NCI-H510A treated with DMSO at 0.1 percent for 48 hours (cell line): ENCODE results near the gene GPR139.

Experiments
- DNase-seq: peaks from one replicate; lab custom pipeline; 2025; lab: John Stamatoyannopoulos, UW

GPR139 gene

DNA sequence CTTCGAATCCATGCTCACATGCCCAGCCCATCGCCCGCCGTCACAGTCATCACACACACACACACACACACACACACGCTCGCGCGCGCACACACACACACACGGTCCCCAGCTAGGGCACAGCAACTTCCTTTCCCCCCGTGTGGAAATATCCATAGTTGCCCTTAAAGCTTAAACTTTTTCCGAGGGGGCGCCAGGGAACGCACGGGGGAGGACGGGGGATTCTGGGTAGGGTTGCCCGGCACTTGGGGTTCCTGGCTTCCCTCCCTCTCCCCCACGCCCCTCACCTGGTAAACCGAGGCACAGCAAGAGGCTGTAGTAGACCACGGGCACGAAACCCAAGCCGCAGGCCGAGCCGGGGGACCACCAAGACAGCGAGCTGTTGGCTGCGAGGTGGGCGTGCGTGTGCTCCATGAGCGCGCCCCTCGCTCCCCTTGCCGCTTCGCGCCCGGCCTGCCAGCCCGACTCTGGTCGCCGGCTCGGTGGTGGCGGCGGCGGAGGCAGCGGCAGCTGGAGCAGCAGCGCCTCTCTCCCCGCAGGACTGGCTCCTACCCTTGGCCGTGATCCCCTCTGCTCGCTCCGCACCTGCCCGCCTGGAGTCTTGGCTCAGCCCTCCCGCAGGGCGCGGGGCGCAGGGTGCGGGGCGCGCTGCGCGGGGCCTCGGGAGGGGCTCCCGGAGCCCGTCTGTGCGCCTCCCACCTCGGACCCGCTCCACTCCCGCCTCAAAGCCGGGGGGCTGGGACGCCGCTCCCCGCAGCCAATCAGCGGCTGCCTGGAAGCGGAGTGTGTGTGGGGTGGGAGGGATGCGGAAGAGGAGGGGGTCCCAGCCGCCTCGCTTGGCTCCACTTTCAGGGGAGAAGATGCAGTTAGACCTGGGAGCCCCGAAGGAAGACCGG, at the start of gene GPR139:
Gene GPR139 (minus strand): TSS at position 688 of the 896 bp plus-strand sequence. CDS start 274 bp downstream, at position 414.
- peak; percentile 45 for DNase-seq

DNA sequence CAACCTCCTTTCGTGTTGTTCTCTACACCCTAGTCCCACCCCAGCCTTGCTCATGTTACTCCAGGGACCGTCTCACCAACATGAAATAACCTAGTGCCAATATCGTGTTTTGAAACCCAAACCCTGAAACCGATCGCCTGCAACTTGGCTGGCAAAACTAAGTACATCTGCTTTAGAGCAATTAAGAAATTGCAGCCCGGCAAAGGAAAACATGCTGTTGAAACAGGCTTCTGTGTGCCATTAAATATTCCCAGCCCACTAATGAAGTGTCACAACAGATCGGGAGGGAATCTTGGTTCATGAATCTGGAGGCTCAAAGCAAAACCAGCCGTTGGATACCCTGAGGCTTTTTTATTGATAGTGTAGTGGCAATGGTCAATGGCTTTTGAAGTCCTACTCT, 48.3 kb upstream of the GPR139 start:
- DNase-seq: no peak

DNA sequence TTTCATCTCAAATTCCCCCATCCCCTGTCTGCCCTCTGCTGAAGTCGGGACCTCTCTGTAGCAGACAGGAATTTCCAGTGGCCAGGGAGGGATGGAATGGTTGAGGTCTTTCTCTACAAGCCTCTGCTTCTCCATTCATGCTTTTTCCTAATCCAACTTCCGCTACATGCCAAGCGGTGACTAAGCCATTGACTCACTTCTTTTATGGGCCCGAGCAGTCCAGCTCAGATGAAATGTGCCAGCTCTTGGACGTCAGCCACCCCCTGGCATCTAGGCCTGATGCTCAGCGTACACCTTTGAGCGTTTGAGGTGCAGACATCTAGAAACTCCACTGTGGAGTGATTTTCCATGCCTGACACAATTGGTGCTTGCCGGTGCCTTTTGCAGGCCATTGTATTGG, 40.7 kb upstream of the GPR139 start:
- no peak for DNase-seq

DNA sequence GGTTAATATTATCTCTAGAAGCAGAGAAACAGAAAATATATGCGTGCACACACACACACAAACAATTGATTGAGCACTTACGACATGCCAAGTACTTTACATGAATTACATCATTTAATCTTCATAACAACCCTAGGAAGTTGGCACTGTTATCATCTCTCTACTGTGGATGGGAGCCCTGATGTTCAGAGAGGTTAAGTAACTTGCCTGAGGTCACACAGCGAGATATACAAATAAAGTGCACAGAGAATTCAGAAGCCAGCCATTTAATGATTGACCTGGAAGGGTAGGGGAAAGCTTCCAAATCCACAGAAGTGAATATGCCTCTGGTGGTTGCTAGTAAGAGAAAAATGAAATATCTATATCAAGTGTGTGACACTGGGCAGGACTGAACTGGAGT, 37.5 kb upstream of the GPR139 start:
- no peak for DNase-seq

DNA sequence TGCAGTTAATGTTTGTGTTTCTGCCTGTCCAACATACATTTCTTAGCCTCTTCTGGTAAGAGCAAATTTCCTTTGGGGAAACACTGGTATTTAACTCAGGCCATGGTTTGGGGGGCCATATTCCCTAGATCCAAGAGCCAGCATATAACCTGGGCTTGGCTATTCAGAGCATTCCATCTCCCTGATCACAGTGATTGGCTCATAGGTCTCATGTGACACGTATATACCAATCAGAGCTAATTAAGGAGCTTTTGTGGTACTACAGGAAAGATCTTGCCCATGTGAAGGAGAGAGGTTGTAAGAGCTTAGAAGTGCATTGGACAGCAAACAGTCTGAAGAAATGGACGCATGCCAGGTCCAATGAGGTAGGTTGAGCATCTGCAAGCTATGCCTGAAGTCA, 33.4 kb upstream of the GPR139 start:
- DNase-seq: no peak

DNA sequence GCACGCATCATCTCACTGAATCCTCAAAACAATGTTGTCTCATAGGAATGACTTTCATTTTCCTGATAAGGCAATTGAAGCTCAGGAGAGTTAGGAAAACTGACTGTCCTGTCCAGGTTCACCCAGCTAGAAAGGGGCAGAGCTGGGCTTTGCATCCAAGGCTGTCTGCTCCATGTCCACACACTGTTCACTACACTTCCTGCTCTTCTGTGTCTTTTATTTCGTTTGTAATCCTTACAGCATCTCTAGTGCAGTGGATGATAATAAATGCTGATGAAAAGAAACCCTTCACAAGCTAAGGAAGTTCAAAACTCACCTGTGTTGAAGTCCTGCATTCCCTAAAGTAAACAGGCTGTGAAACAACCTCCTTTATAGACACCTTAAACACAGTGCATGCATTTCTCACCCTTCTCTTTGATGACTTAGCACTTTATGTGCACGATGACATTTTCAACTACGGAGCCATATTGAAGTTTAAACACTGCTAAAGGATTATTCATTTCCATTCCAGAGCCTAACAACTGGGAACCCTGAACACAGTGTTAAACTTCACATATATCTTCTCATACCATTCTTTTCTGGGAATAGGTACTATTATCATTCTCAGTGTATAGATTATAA, 31.0 kb upstream of the GPR139 start:
- DNase-seq: no peak

DNA sequence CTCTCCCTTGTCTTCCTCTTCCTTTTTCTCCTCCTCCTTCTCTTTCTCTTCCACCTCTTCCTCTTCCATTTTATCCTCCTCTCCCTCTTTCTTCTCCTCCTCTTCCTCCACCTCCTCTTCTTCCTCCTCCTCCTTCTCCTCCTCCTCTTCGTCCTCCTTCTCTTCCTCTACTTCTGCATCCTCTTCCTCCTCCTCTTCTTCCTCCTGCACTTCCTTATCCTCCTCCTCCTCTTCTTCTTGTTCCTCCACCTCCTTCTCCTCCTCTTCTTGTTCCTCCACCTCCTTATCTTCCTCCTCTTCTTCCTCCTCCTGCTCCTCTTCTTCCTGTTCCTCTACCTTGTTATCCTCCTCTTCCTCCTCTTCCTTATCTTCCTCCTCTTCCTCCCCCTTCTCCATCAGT, 28.8 kb upstream of the GPR139 start:
- no peak for DNase-seq

DNA sequence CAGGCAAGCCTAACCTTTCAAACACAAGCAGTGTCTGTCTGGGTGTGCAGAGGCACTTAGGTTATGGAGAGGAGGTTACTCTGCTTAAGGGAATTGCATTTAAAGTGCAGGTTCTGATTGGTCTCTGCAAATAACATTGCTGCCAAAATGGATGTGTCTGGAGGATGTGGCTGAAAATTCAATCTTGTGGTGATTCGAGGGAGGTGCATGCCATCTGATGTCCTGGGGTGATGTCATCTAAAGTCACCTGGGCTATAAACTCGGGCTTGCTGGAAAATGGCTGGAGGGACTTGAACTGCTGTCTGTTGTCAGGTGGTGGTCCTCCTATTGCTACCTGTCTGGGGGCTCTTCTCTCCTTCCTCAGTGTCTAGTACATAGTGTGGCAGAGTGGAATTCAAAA, 28.3 kb upstream of the GPR139 start:
- no peak for DNase-seq

DNA sequence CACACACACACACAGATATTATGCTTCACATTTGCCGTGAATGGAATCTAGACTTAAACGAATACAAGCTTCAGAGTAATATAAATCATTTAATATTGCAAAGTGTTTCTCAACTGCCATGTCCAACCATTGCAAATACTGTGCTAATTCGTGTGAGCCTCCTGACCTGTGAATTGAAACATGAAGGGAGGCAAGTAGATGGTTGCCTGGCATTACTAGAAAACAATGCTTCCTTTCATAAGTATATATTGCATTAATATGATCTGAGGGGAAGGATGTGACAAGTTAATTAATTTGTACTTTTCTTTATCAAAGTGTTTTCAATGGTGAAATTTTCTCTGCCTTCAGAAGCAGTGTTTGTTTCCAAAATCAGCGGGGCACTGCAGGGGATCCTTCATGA, 25.7 kb upstream of the GPR139 start:
- DNase-seq: no peak

DNA sequence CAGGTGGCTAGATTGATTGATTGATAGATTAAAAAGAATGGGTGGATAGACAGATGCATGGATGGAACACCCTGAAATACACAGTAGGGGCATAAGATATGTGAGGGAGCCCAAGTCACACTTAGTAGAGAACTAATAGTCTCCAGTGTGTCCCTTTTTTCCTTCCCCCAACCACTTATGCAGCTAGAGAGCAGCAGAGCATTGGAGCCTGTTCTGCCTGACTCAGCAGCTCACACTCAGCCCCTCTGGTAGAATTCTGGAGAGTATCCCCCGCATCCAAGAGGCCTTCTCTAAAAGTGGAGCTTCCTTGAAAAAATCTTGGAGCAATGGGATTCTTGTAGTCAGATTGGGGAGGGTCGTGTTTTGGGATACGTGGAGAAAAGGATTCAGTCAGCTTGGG, 20.5 kb upstream of the GPR139 start:
- no peak for DNase-seq

DNA sequence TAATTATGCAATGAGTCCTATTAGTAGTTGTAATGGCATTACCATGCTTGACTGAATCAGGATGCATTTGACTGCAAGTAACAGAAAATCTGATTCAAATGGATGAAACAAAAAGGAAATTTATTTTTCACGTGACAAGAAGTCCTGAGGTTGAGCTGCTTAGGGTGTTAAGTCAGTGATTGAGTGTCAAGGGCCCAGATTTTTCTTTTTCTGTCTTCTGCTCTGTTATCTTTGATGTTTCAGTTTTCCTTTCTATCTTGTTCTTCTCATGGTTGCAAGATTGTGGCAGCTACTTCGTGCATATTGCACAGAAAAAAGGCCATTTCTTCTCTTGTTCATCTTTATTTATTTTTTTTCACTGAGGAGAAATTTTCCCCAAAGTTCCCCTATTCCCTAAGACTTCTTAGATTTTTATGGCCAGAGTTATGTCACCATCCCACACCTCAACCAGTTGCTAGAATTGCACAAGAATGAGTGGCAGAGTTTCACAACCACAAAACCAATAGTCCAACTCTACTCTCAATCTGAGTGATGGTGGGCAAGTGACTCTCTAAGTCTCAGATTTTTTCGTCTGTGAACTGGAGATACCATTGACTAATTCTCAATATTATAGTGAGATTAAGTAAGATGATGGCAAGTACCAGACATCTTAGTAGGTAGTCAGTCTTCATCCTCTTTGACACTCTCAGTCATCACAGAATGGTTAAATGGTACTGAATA, 15.7 kb upstream of the GPR139 start:
- DNase-seq: no peak

DNA sequence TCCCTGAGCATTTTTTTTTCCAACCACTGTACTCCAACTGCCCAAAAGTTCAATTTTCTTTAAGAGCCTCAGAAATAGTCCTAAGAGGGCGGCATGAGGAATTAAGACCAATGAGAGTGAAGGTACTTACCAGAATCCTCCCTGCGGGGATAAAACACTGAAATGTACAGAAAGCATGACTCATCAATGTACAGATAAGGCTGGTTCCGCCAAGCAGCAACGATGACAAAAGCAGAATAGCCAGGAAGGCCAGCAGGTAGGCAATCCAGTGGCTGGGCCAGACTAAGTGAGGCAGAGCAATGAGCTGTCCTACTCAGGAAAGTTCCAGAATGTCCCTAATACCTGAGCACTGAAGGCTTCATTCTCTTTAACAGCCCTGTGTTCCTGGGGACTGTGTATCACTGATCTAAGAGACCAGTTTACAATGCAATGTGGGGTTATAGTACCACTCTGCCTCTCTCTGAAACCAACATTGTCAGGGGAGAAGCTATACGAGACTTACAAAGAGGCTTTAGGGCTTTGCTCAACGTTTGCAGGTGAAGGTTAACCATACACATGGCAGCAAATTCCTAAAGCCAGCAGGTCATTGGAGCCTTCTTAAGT, 11.0 kb upstream of the GPR139 start:
- DNase-seq: no peak

DNA sequence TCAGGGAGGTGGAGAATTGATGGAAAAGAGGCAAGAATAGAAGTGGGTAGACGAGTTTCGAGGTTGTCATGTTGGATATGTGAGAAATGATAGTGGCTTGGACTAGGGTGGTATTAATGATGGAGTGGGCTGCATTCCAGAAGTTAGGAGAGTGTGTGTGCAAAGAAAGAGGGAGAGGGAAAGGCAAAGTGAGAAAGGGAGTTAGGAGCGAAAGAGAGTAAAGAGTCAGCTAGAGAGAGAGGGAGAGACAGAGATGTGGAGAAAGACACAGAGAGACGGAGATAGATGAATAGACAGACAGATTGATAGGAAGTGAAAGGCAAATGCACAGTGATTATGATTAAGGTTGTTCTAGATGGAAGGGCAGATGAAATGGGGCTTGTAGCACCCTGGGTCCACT, 5.4 kb upstream of the GPR139 start:
- DNase-seq: no peak

DNA sequence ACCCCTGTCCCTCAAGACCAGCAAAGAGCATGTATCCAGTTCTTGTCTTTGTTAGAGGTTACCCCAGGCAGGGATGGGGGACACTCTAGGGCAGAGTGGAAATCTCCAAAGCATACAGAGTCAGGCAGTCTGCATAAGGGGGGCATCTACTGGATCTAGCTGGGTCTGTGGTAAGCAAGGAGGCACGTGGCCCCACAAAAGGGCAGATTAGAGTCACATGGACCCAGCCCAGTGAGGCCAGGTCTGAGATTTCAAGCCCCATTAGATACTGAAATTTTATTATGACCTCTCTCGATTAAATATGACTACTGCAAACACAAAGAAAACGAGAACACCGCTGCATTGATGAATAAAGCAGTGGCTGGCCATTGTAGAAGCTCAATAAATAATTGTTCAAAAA, 1.6 kb upstream of the GPR139 start:
- DNase-seq: no peak

DNA sequence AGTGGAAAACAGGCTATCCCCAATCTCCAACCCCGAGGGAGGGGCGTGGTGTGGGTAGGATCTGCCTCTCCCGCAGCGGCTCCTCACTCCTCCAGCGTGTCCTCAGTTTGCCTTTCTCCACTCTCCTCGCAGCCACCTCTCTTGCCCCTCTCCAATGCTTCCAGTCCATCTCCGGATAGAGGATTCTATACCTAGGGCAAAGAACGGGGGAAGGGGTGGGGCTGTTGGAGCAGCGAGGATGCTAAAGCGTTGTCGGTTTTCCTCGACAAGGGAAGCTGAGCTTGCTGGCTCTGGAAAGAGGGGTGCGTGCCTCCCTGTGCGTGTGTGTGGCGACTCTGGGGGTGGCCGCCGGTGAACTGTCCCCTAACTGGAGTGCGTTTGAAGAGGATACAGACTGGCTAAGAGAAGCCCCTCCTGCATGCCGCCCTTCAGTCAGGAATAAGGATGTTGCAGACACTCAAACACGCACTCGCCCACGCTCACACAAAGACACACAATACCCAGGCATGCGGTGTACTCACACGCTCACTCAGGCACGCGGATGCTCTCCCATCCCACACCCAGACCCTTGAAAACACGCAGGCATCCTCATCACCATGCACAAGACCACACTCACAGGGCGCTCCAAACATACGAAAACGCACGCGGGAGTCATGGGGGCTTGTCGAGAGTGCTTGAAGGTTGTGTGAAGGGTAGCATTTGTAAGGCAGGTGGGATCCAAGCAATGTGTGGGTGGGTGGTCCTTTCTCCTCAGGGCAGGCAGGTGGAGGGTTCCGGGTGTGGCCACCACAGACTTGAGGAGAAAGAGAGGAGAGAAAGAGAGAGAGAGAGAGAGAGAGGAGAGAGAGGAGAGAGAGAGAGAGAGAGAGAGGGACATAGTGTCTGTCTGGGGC, 655 bp upstream of the GPR139 start:
- no peak for DNase-seq

DNA sequence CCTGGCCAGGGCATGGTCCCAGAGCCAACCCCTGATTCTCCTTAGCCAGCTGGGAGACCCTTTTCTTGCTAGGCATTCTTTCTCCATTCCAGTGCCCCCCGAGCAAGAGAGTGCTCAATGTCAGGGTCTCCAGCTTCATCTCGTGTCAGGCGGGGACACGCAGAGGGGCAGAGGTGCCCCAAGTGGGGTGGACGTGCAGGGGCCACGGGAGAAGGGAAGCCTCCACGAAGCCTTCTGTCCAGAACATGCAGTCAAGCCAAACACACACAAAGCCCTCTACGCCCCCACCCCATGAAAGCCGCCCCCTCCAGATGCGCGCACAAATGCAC, 852 bp downstream of the GPR139 start:
- no peak for DNase-seq

DNA sequence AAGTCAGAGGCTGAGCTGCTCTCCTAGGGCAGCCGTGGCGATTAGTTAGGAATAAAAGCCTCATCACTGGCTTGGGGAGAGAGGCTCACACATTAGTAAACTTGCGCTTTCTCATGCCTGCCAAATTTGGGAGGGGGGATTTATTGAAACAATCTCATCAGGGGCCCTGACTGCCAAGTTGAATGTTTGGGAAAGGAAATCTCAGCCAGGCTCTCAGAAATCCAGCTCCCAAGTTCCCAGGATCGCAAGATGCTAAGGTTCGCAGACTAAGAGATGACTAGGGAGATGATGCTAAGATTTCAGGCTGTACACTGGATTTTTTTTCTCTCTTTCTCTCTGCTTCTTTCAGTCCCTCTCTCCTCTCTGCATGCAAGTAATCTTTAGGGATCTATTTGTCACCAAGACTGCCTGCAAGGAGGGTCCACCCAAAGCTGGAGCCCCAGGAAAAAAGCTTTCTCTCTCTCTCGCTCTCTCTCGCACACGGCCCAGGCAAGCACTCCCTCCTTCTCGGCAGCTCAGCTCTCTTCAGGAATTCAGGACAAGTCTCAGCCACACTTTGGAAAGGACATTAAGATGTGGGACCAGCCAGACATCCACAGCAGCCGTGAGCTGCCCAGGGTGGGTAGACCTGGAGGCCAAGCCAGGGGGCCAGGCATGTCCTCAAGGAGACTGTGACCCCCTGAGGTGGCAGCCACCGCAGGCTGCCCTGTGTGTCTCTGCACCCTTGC, 1.4 kb downstream of the GPR139 start:
- no peak for DNase-seq

DNA sequence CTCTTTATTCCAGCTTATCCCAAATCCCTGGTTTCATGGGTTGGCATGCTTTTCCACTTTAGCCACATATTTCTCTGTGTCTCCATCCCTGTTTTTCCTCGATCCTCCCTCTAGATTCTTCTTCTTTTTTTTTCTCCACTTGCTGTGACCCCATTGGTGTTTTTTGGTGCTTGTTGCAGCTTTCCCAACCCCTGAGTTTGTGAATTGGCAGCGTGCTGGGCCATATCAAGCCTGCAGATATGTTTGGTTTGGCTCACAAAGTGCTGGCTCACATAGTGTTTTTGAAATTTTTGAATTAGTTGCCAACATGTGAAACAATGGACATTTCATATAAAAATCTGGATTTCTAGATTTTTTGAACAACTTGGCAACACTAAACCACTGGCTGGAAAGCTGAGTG, 8.8 kb downstream of the GPR139 start:
- no peak for DNase-seq

DNA sequence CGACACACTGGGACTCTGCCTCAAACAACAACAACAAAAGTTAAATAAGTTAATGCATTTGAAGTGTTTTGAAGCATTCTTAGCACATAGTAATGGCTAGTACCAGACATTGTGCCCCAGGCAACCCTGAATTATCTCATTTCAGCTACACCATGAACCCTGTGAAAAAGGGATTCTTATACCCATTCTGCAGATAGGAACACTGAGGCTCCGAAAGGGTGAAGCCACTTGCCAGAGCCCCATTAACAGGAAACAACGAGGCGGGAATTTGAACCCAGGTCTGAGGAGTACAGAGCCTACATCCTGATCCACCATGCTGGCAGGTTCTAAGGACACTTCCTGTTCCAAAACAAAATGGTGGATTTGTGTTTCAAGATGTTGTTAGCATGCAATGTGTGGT, 9.2 kb downstream of the GPR139 start:
- no peak for DNase-seq

DNA sequence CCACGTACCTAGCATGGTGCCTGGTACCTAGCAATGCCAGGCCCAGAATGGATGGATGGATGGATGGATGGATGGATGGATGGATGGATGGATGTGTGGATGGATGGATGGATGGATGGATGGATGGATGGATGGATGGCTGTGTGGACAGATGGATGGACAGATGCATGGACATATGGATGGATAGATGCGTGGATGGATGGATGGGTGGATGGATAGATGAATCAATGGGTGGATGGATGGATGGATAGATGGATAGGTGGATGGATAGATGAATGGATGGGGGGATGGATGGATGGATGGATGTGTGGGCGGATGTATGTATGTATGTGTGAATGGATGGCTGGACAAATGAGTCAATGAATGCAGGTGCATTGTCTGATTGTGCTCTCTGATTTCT, 12.6 kb downstream of the GPR139 start:
- DNase-seq: no peak

DNA sequence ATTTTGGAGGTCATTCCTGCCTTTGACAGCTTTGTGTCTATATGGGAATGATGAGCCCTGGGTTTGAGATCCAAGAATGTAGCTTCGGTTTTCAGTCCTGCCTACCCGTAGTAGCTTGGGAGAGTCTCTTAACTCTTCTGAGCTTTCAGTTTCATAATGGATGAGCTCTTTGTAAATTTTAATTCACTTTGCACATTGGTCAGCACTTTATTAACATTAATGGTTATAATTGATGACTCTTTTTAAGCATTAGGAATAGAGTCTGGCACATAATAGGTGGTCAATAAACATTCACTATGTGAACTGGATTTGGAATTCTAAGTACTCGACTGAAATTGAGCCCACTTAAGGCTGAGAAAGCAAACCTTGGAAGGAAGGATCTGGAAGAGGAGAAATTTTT, 17.3 kb downstream of the GPR139 start:
- DNase-seq: no peak
